CD4-positive, alpha-beta T cell (primary cell): Measurements from ENCODE around the gene SAMD9L. TPM values are rescaled to one million over a fixed set of nuclear protein-coding genes. Genes with fewer than 3 reads are reported as not detected.

ENCODE experiments used
- ATAC-seq: fragments of 200-7000 bp; cut with Tn5 transposase; one replicate; pipeline ENCODE4 v1.10.0; 2022; ENCODE audit warnings: mild to moderate bottlenecking; ENCODE audit not compliant: poor library complexity
- CTCF ChIA-PET: fragments of 350-600 bp; sonication (Branson Sonifier 250); formaldehyde crosslinking; loops from one replicate; lab custom pipeline; 2021; ENCODE audit warnings: antibody characterized with exemption, inconsistent platforms; lab: Charles Lee
- POLR2A ChIA-PET: fragments of 350-600 bp; sonication (Branson Sonifier 250); formaldehyde crosslinking; loops from one replicate; lab custom pipeline; 2021; ENCODE audit warnings: antibody characterized with exemption, inconsistent platforms; lab: Charles Lee
- DNase-seq, 14 experiments: peaks; one replicate each; pipeline ENCODE4 v3.0.0-alpha.2; 2013 to 2020; ENCODE audit warnings: mixed read lengths in 2 of 14
- H3K27ac ChIP-seq, 2 donors: one replicate each; pipeline versions ENCODE4 v1.5.1 to v1.7.0; 2013; ENCODE audit warnings: low read length in 2 of 2, low read depth in 1 of 2, mild to moderate bottlenecking in 1 of 2
- H3K27me3 ChIP-seq, 2 experiments: 1 replicate in 1 of 2; 2 replicates in 1 of 2; pipeline versions ENCODE4 v1.6.1 to v1.7.0; 2013; ENCODE audit warnings: low read length in 2 of 2, control low read depth in 1 of 2, mild to moderate bottlenecking in 1 of 2, moderate library complexity in 1 of 2; ENCODE audit not compliant: insufficient read depth in 2 of 2, control insufficient read depth in 1 of 2
- H3K36me3 ChIP-seq: one replicate; pipeline ENCODE4 v1.6.1; 2013; ENCODE audit warnings: low read length, control low read depth; ENCODE audit not compliant: insufficient read depth
- H3K4me1 ChIP-seq: one replicate; pipeline ENCODE4 v1.6.1; 2013; ENCODE audit warnings: low read length, control low read depth; ENCODE audit not compliant: insufficient read depth
- H3K4me3 ChIP-seq: one replicate; pipeline ENCODE4 v1.5.1; 2013; ENCODE audit warnings: mild to moderate bottlenecking, low read length, moderate library complexity
- H3K9me3 ChIP-seq, 2 experiments: 1 replicate in 1 of 2; 2 replicates in 1 of 2; pipeline versions ENCODE4 v1.6.1 to v1.7.0; 2013; ENCODE audit warnings: low read length in 2 of 2, mild to moderate bottlenecking in 2 of 2, control low read depth in 1 of 2, moderate library complexity in 1 of 2; ENCODE audit not compliant: control insufficient read depth in 1 of 2, insufficient read depth in 1 of 2
- H3K27ac Mint-ChIP-seq: one replicate; pipeline ENCODE4 v1.8.0; 2020; ENCODE audit warnings: mixed read lengths
- H3K27me3 Mint-ChIP-seq: one replicate; pipeline ENCODE4 v1.8.0; 2021; ENCODE audit warnings: mixed read lengths
- H3K36me3 Mint-ChIP-seq: one replicate; pipeline ENCODE4 v1.8.0; 2021; ENCODE audit warnings: low read depth, mixed read lengths
- H3K4me1 Mint-ChIP-seq: one replicate; pipeline ENCODE4 v1.8.0; 2021; ENCODE audit warnings: low read depth, mixed read lengths
- H3K4me3 Mint-ChIP-seq: one replicate; pipeline ENCODE4 v1.8.0; 2020; ENCODE audit warnings: mild to moderate bottlenecking, mixed read lengths
- H3K9me3 Mint-ChIP-seq: one replicate; pipeline ENCODE4 v1.8.0; 2020; ENCODE audit warnings: mixed read lengths
- intact Hi-C, 2 experiments: fragments of 100-400 bp; cut with DNase I in 1 of 2; cut with micrococcal nuclease in 1 of 2; formaldehyde crosslinking; loops; one replicate each; pipeline versions ENCODE4 v1.15.1 to v1.9.0; 2023 to 2025; cut with DNase I, micrococcal nuclease
- total RNA-seq, 174 experiments: library from RNA in 2 of 174; stranded (reverse) in 2 of 174; gene quantifications; one replicate each; pipeline ENCODE4 v1.2.3 and lab custom pipeline; 2021 to 2026
- TF ChIP-seq, protein P1 (sequence below): fragments of 200-600 bp; IDR thresholded peaks from one replicate; pipeline ENCODE4 v1.8.0; 2022; ENCODE audit warnings: antibody characterized with exemption, mild to moderate bottlenecking

The SAMD9L gene
- total RNA-seq, 2 experiments from 2014 or later = 7.9 to 8.5 TPM

DNA sequence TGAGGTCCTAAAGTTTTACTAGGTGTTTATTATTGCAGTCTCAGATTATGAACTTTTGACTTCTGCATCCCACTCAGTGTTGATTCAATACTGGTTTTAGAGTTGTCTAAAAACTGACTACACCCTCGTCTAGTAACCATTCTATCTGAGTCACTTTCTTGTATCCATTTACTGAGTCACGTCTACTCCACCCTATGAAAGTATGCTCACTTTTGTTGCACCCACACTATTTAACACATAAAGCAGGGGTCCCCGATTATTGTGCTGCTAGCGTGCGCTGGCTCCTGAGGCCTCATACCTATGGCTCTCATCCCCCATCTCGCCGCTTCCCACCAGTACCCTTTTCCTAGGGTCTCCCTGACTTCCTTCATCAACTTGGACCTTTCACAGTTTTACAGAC is 32.4 kb downstream of the SAMD9L start:
- no peaks in the 10 kb centered on the region for H3K27me3 ChIP-seq
- H3K4me1 ChIP-seq = peaks cover 21% of the 10 kb centered on the region
- TF ChIP-seq, protein P1, sequence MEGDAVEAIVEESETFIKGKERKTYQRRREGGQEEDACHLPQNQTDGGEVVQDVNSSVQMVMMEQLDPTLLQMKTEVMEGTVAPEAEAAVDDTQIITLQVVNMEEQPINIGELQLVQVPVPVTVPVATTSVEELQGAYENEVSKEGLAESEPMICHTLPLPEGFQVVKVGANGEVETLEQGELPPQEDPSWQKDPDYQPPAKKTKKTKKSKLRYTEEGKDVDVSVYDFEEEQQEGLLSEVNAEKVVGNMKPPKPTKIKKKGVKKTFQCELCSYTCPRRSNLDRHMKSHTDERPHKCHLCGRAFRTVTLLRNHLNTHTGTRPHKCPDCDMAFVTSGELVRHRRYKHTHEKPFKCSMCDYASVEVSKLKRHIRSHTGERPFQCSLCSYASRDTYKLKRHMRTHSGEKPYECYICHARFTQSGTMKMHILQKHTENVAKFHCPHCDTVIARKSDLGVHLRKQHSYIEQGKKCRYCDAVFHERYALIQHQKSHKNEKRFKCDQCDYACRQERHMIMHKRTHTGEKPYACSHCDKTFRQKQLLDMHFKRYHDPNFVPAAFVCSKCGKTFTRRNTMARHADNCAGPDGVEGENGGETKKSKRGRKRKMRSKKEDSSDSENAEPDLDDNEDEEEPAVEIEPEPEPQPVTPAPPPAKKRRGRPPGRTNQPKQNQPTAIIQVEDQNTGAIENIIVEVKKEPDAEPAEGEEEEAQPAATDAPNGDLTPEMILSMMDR = no peak
- H3K36me3 Mint-ChIP-seq = peaks cover 85% of the 10 kb centered on the region
- POLR2A ChIA-PET = interaction anchor here (2.7 kb wide), 1 partner anchor 587 kb away, joined by 21 read pairs; the partner anchor contains the start of genes PEX1 and RBM48
- ATAC-seq (no peak), DNase-seq (no peak)
- peaks cover 21% of the 10 kb centered on the region for H3K36me3 ChIP-seq
- H3K27ac Mint-ChIP-seq = peak overlapping the region; percentile 78
- peaks cover 0 to under 1% of the 10 kb centered on the region in 2 experiments for H3K9me3 ChIP-seq
- H3K27ac ChIP-seq = no peak overlapping the region
- H3K4me3 ChIP-seq = peak overlapping the region; percentile 64
- H3K4me1 Mint-ChIP-seq = peaks cover 71% of the 10 kb centered on the region
- H3K9me3 Mint-ChIP-seq = peaks cover 14% of the 10 kb centered on the region
- no peaks in the 10 kb centered on the region for H3K27me3 Mint-ChIP-seq
- intact Hi-C loops = loop anchor here in 1 of 2 experiments (5.0 to 10.0 kb wide), 4 partner anchors 273 to 889 kb away; partner anchors contain the start of genes BET1, FAM133B, PEX1 and RBM48
- peak overlapping the region; percentile 86 for H3K4me3 Mint-ChIP-seq
- CTCF ChIA-PET = no interaction called here

- no peak overlapping the region for H3K27ac Mint-ChIP-seq
- peaks cover 18% of the 10 kb centered on the region for H3K4me1 Mint-ChIP-seq
- ATAC-seq (no peak), DNase-seq (no peak)
- no peak overlapping the region for H3K27ac ChIP-seq
- H3K36me3 ChIP-seq = peaks cover 58% of the 10 kb centered on the region
- peaks cover 100% of the 10 kb centered on the region for H3K36me3 Mint-ChIP-seq
- ChIA-PET POLR2A (interaction anchor here (1.4 kb wide), 1 partner anchor 10 kb away, joined by 4 read pairs; the partner anchor contains the start of gene SAMD9), CTCF (no interaction called here)
- H3K4me3 ChIP-seq = no peak overlapping the region
- no peaks in the 10 kb centered on the region for H3K27me3 ChIP-seq
- peaks cover 22% of the 10 kb centered on the region for H3K9me3 Mint-ChIP-seq
- no peaks in the 10 kb centered on the region for H3K4me1 ChIP-seq
- H3K9me3 ChIP-seq = peaks cover 16 to 68% of the 10 kb centered on the region in 2 experiments
- intact Hi-C loops = no loop called here
- no peaks in the 10 kb centered on the region for H3K27me3 Mint-ChIP-seq
- H3K4me3 Mint-ChIP-seq = no peak overlapping the region
- TF ChIP-seq, protein P1 = no peak
These were observed 40.2 kb downstream of the SAMD9L start for GRCh38 chr7:93108003-93108402.

- intact Hi-C loops = no loop called here
- Histone ChIP-seq H3K9me3 (peaks cover 9 to 53% of the 10 kb centered on the region in 2 experiments), H3K27me3 (no peaks in the 10 kb centered on the region), H3K27ac (no peak overlapping the region), H3K36me3 (no peaks in the 10 kb centered on the region), H3K4me3 (no peak overlapping the region), H3K4me1 (no peaks in the 10 kb centered on the region)
- peaks cover 25% of the 10 kb centered on the region for H3K36me3 Mint-ChIP-seq
- peaks cover 15% of the 10 kb centered on the region for H3K9me3 Mint-ChIP-seq
- TF ChIP-seq, protein P1 = no peak
- CTCF ChIA-PET = no interaction called here
- H3K4me1 Mint-ChIP-seq = no peaks in the 10 kb centered on the region
- POLR2A ChIA-PET = interaction anchor here (1.8 kb wide), 1 partner anchor 20 kb away, joined by 4 read pairs; no protein-coding TSS in a partner anchor
- no peaks in the 10 kb centered on the region for H3K27me3 Mint-ChIP-seq
- H3K4me3 Mint-ChIP-seq = no peak overlapping the region
- no peak for DNase-seq
- no peak overlapping the region for H3K27ac Mint-ChIP-seq
- ATAC-seq = no peak
These were observed 50.8 kb downstream of the SAMD9L start for GRCh38 chr7:93097388-93097787.
